Fibroblast of the aortic adventitia (primary cell): ENCODE data around the gene GADD45B. TPM values are rescaled to one million over a fixed set of nuclear protein-coding genes. Genes with fewer than 3 reads are reported as not detected.

ENCODE experiments used
- DNase-seq: peaks from one replicate; pipeline ENCODE4 v3.0.0-alpha.2; 2010; ENCODE audit warnings: low read depth
- H3K4me3 ChIP-seq: 2 replicates; pipeline ENCODE4 v1.5.1; 2011; ENCODE audit warnings: low read depth, mild to moderate bottlenecking, control low read depth, low read length, moderate library complexity
- total RNA-seq: library from RNA; depleted of rRNA; stranded (reverse); fragments of >200 nt; gene quantifications from 2 replicates; pipeline ENCODE4 v1.2.3, GENCODE V29; 2012; ENCODE audit warnings: low replicate concordance
- TF ChIP-seq, protein P1 (sequence below): IDR thresholded peaks from 2 replicates; pipeline ENCODE4 v1.5.1; 2011; ENCODE audit warnings: mild to moderate bottlenecking, low read length, control low read depth, inconsistent platforms; ENCODE audit not compliant: insufficient read depth

Gene GADD45B
- total RNA-seq, 1 donor: 14.3 TPM

DNA sequence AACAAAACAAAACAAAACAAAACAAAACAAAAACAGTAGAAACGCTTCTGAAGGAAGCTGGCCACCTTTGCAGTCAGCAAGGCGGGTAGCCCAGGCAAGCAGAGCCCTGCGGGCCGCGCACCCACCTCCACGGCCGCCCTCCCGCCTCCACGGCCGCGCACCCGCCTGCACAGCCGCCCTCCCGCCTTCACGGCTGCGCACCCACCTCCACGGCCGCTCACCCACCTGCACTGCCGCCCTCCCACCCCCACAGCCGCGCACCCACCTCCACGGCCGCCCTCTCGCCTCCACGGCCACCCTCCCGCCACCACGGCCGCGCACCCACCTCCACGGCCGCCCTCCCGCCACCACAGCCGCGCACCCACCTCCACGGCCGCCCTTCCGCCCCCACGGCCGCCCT lies 39.5 kb upstream of the GADD45B start:
- H3K4me3 ChIP-seq: no peak overlapping the region
- TF ChIP-seq, protein P1, sequence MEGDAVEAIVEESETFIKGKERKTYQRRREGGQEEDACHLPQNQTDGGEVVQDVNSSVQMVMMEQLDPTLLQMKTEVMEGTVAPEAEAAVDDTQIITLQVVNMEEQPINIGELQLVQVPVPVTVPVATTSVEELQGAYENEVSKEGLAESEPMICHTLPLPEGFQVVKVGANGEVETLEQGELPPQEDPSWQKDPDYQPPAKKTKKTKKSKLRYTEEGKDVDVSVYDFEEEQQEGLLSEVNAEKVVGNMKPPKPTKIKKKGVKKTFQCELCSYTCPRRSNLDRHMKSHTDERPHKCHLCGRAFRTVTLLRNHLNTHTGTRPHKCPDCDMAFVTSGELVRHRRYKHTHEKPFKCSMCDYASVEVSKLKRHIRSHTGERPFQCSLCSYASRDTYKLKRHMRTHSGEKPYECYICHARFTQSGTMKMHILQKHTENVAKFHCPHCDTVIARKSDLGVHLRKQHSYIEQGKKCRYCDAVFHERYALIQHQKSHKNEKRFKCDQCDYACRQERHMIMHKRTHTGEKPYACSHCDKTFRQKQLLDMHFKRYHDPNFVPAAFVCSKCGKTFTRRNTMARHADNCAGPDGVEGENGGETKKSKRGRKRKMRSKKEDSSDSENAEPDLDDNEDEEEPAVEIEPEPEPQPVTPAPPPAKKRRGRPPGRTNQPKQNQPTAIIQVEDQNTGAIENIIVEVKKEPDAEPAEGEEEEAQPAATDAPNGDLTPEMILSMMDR: no peak
- DNase-seq: no peak

DNA sequence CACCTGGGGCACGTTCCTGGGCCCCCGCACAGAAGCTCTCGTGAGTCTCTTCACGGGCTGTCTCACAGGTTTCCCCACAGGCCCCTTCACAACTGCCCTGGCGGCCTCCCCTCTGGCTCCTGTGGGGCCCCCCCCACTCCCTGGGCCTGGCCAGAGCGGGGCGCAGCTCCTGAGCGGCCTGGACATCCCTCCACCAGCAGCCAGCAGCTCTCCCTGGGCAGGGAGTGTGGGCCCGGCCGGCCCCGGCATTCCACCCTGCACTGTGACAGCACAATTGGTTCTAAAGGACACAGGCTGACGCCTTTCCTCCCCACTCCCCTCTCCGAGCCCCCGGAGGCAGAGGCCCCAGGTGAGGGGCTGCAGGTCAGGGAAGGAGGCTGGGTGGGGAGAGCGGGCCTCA lies 39.0 kb upstream of the GADD45B start:
- no peak overlapping the region for H3K4me3 ChIP-seq
- DNase-seq: no peak
- TF ChIP-seq, protein P1: no peak

DNA sequence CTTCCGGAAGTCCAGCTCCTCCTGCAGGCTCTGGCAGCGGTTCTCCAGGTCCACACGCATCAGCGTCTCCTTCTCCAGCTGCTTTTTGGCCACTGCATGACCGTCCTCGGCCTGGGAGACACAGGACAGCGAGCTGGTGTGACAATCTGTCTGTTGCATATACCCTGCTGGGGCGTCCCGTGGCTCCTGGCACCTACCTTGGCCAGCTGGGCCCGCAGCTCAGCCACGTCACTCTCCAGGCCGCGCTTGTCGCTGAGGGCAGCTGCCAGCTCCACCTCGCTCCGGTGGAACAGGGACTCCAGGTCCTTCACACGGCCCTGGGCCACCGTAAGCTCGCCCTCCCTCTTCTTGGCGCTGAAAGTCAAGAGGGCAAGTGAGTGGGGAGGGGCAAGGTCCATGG lies 37.7 kb upstream of the GADD45B start:
- no peak for DNase-seq
- TF ChIP-seq, protein P1: no peak
- H3K4me3 ChIP-seq: no peak overlapping the region

DNA sequence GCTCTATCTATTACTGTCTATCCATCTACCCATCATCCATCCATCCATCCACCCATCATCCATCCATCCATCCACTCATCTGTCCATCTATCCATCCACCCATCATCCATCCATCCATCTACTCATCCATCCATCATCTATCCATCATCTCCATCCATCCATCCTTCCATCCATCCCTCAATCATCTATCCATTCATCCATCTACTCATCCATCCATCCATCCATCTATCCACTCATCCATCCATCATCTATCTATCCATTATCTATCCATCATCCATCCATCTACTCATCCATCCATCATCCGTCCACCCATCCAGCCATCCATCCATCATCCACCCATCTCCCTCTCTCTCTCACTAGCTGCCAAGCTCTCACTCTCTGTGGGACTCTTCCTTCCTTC lies 35.4 kb upstream of the GADD45B start:
- no peak overlapping the region for H3K4me3 ChIP-seq
- DNase-seq: no peak
- TF ChIP-seq, protein P1: no peak

DNA sequence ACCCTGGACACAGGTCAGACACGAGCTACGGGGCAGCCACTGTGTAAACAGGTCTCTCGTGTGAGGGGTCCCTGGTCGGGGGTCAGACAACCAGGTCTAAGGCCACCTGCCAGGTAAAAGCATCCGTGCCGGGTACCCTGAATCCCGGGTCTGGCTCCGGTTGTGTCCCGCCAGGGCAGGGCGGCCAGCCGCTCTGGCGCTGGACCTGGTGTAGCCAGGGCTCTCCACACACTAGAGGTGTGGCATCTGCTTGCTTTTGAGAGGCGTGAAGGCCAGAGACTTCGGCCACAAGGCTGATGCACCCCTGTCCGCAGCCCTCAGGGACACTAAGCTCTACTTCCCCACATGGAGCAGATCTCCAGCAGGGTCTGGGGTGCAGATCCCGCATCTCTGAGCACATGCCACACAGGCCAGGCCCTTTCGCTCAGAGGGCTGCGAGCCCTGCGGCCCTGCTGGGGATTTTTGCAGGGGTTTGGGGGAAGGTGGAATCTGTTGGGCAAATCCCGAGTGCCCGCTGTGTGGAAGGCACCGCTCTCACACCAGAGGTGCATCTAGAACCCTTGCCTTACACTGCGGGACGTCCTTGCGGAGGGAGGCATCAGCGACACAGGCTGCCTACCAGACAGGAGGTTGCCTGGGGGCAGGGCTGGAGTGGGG lies 34.7 kb upstream of the GADD45B start:
- no peak for DNase-seq
- TF ChIP-seq, protein P1: no peak
- H3K4me3 ChIP-seq: no peak overlapping the region

DNA sequence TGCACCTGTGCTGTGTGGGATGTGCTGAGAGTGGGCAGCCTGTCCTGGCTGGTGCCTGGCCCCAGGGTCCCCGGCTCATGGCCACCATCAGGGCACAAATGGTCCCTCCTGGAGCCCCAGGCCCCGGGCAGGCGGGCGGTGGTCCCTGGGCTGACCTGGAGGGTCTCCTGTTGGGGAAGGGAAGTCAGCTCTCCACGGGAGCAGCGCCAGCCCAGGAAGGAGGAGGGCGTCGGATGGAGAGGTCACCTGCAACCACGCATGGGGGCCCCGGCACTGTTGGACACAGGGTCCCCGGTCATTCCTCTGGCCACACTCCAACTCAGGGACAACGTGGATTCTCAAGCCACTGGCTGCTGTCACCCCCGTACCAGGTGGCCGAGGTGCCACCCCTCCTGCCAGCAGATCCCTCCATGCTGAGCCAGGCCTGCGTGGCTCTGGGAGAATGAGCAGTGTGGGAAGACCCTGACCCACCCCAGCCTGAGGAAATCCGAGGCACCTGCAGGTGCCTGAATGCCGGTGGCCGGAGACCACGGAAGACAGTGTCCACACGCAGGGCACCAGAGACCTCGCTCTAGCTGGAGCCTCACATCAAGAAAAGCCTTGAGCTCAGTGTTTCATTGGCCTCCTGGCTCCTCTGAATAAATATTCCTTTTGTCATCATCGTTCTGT lies 32.7 kb upstream of the GADD45B start:
- no peak for DNase-seq
- H3K4me3 ChIP-seq: no peak overlapping the region

More for the DNA sequence above, 32.7 kb upstream of the GADD45B start:
- TF ChIP-seq, protein P1: no peak
